ENCODE results near the gene MRPS11.
A peak's percentile ranks its signal among the peaks of the same experiment; 100 is the strongest.

MRPS11 gene

DNA sequence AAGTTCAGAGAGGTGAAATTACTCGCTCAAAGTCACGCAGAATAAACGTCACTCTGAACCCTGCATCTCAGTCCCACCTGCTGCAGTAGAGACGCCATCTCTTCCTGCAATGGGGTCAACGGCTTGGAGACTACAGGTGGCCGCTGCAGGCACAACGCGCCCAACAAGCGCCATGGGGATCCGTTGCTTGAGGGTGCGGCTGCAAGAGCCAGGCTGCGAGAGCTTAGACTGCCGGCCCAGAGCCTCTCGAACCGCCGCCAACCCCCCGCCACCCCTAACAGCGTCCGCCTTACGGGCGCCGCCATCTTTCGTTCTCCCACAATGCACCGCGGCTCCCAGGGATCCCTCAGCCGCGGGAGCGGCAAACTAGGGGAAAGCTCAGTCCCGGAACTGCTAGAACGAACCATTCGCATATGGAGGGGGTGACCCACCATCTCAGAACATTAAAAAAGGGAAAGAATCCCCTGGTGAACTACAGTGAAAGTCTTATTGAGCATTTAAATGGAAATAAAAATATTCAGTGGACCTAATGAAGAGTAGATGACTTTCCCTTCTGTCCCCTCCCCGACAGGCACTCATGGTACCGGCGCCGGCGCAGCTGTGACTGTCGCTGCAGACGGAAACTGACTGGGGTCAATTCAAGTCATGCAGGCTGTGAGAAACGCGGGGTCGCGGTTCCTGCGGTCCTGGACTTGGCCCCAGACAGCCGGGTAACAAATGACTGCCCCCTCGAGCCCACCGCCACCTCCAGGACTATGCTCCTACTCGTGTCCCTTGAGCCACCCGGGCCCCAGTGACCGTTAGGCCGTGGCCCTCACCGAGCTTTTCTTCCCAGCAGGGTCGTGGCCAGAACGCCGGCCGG lies at the start of gene MRPS11, which contains the start of gene MRPL46:
Gene MRPS11 (plus strand): TSS at position 636 of the 862 bp plus-strand sequence. CDS start 10 bp downstream, at position 646.
Gene MRPL46 (minus strand): TSS at position 316 of the 862 bp plus-strand sequence. CDS start 11 bp downstream, at position 305.
- peaks cover 45% of the 10 kb centered on the region; the same call in 1 of the 2 replicates for H3K79me2 ChIP-seq (ENCODE audit: insufficient read depth, low read depth)
- H2AFZ ChIP-seq (ENCODE audit: low read depth): peak within 1 kb of the TSS; percentile 73
- TF ChIP-seq CTCF (conservative IDR thresholded peaks at IDR 0.05; ENCODE audit: low read depth, low read length): no peak
- no peaks in the 10 kb centered on the region for H4K20me1 ChIP-seq (ENCODE audit: insufficient read depth)
- no peaks in the 10 kb centered on the region for H3K27me3 ChIP-seq (ENCODE audit: insufficient read depth, low read depth)
- peak within 1 kb of the TSS; percentile 79 for H3K9ac ChIP-seq
- peak within 1 kb of the TSS; percentile 61 for H3K27ac ChIP-seq
- peaks cover 51% of the 10 kb centered on the region for H3K4me1 ChIP-seq (ENCODE audit: low read depth, poor library complexity, severe bottlenecking)
- peak within 1 kb of the TSS; percentile 98 for H3K4me2 ChIP-seq
- no peak within 1 kb of the TSS for H3K4me3 ChIP-seq (IDR thresholded peaks at IDR 0.05; ENCODE audit: insufficient read depth, low read depth, low read length)
- H3K36me3 ChIP-seq (ENCODE audit: insufficient read depth): no peaks in the 10 kb centered on the region; the same call in 1 of the 2 replicates

DNA sequence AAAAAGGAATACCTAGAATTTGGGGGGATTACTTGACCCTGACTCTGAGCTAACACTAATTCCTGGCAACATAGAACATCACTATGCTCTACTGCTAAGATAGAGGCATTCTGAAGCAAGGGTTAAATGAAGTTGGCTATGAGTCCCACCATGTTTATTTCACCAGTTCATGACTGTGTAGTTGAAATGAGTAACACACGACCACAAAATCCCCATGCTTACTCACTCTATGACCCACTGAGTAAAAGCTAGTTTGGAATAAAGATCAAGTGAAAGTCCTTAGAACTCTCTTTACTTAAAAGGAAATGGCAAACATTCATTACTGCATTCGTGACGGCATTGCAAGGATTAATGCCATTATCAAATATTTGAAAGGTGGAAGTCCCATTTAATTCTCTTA lies 47.7 kb upstream of the MRPS11 start:
- H3K4me3 ChIP-seq (IDR thresholded peaks at IDR 0.05; ENCODE audit: insufficient read depth, low read depth, low read length): no peak overlapping the region
- H3K27ac ChIP-seq: no peak overlapping the region
- no peaks in the 10 kb centered on the region for H3K4me1 ChIP-seq (ENCODE audit: low read depth, poor library complexity, severe bottlenecking)
- H3K27me3 ChIP-seq (ENCODE audit: insufficient read depth, low read depth): no peaks in the 10 kb centered on the region
- H3K9ac ChIP-seq: no peak overlapping the region
- H3K36me3 ChIP-seq (ENCODE audit: insufficient read depth): no peaks in the 10 kb centered on the region
- no peak overlapping the region for H2AFZ ChIP-seq (ENCODE audit: low read depth)
- no peak for TF ChIP-seq CTCF (conservative IDR thresholded peaks at IDR 0.05; ENCODE audit: low read depth, low read length)
- no peaks in the 10 kb centered on the region for H4K20me1 ChIP-seq (ENCODE audit: insufficient read depth)
- H3K4me2 ChIP-seq: no peak overlapping the region
- H3K79me2 ChIP-seq (ENCODE audit: insufficient read depth, low read depth): no peaks in the 10 kb centered on the region

- no peak overlapping the region for H3K4me3 ChIP-seq (IDR thresholded peaks at IDR 0.05; ENCODE audit: insufficient read depth, low read depth, low read length)
- no peaks in the 10 kb centered on the region for H3K4me1 ChIP-seq (ENCODE audit: low read depth, poor library complexity, severe bottlenecking)
- no peak overlapping the region for H3K9ac ChIP-seq
- no peak overlapping the region for H2AFZ ChIP-seq (ENCODE audit: low read depth)
- no peak overlapping the region for H3K4me2 ChIP-seq
- H3K79me2 ChIP-seq (ENCODE audit: insufficient read depth, low read depth): no peaks in the 10 kb centered on the region
- no peak overlapping the region for H3K27ac ChIP-seq
- no peak for TF ChIP-seq CTCF (conservative IDR thresholded peaks at IDR 0.05; ENCODE audit: low read depth, low read length)
- no peaks in the 10 kb centered on the region for H3K27me3 ChIP-seq (ENCODE audit: insufficient read depth, low read depth)
- no peaks in the 10 kb centered on the region for H3K36me3 ChIP-seq (ENCODE audit: insufficient read depth)
- no peaks in the 10 kb centered on the region for H4K20me1 ChIP-seq (ENCODE audit: insufficient read depth)
Measured at GRCh38 chr15:88423331-88423730, 44.2 kb upstream of the MRPS11 start.

GRCh38 chr15:88426304-88426703 lies 41.2 kb upstream of the MRPS11 start:
- H4K20me1 ChIP-seq (ENCODE audit: insufficient read depth): no peaks in the 10 kb centered on the region
- H3K4me2 ChIP-seq: no peak overlapping the region
- no peak overlapping the region for H3K9ac ChIP-seq
- no peak overlapping the region for H3K27ac ChIP-seq
- H3K4me1 ChIP-seq (ENCODE audit: low read depth, poor library complexity, severe bottlenecking): no peaks in the 10 kb centered on the region
- H3K27me3 ChIP-seq (ENCODE audit: insufficient read depth, low read depth): no peaks in the 10 kb centered on the region
- no peak for TF ChIP-seq CTCF (conservative IDR thresholded peaks at IDR 0.05; ENCODE audit: low read depth, low read length)
- no peak overlapping the region for H3K4me3 ChIP-seq (IDR thresholded peaks at IDR 0.05; ENCODE audit: insufficient read depth, low read depth, low read length)
- no peak overlapping the region for H2AFZ ChIP-seq (ENCODE audit: low read depth)
- H3K79me2 ChIP-seq (ENCODE audit: insufficient read depth, low read depth): no peaks in the 10 kb centered on the region
- H3K36me3 ChIP-seq (ENCODE audit: insufficient read depth): no peaks in the 10 kb centered on the region
